OCI-LY1 (cell line): Measurements from ENCODE around the gene PPP2R3B.

Experiments used
- H2AFZ ChIP-seq: fragments of 200-600 bp; sonication (generic), shearing (Covaris generic); 2 replicates; pipeline ENCODE4 v1.6.0; 2014; ENCODE audit warnings: antibody characterized with exemption, mild to moderate bottlenecking, low read length
- H3F3A ChIP-seq: fragments of 200-600 bp; sonication (generic), shearing (Covaris generic); 2 replicates; pipeline ENCODE4 v1.6.0; 2014; ENCODE audit warnings: mild to moderate bottlenecking, antibody characterized with exemption, low read length, moderate library complexity; ENCODE audit not compliant: insufficient read depth
- H3K27ac ChIP-seq: fragments of 200-600 bp; sonication (generic); 2 replicates; pipeline ENCODE4 v1.5.1; 2014; ENCODE audit warnings: low read length, mixed run types, mild to moderate bottlenecking, low read depth; ENCODE audit not compliant: poor library complexity, severe bottlenecking
- H3K27me3 ChIP-seq: fragments of 200-600 bp; sonication (generic); 2 replicates; pipeline ENCODE4 v1.6.0; 2014; ENCODE audit warnings: antibody characterized with exemption, mild to moderate bottlenecking, low read length, moderate library complexity; ENCODE audit not compliant: insufficient read depth
- H3K36me3 ChIP-seq: fragments of 200-600 bp; sonication (generic); 2 replicates; pipeline ENCODE4 v1.6.1; 2014; ENCODE audit warnings: mild to moderate bottlenecking, antibody characterized with exemption, low read length, moderate library complexity, mixed read lengths; ENCODE audit not compliant: insufficient read depth
- H3K4me1 ChIP-seq: fragments of 200-600 bp; sonication (generic); 2 replicates; pipeline ENCODE4 v1.5.1; 2014; ENCODE audit warnings: mild to moderate bottlenecking, low read length, moderate library complexity; ENCODE audit not compliant: insufficient read depth, severe bottlenecking
- H3K4me2 ChIP-seq: fragments of 200-600 bp; sonication (generic), shearing (Covaris generic); 2 replicates; pipeline ENCODE4 v1.6.1; 2014; ENCODE audit warnings: low read length
- H3K4me3 ChIP-seq: fragments of 200-600 bp; sonication (generic); 2 replicates; pipeline ENCODE4 v1.5.1; 2014; ENCODE audit warnings: low read length, low read depth, mild to moderate bottlenecking, mixed read lengths; ENCODE audit not compliant: poor library complexity, severe bottlenecking
- H3K79me2 ChIP-seq: fragments of 200-600 bp; shearing (Covaris generic); 2 replicates; pipeline ENCODE4 v1.6.1; 2016; ENCODE audit warnings: mixed run types, low read length, mixed read lengths; ENCODE audit not compliant: insufficient read depth
- H3K9ac ChIP-seq: fragments of 200-600 bp; sonication (generic), shearing (Covaris generic); 2 replicates; pipeline ENCODE4 v1.6.1; 2014; ENCODE audit warnings: mild to moderate bottlenecking, low read length, mixed read lengths
- H3K9me2 ChIP-seq: fragments of 200-600 bp; sonication (generic), shearing (Covaris generic); 2 replicates; pipeline ENCODE4 v1.6.1; 2014; ENCODE audit warnings: low read depth, mild to moderate bottlenecking, low read length, mixed read lengths
- H3K9me3 ChIP-seq: fragments of 200-600 bp; shearing (Covaris generic); 2 replicates; pipeline ENCODE4 v1.6.1; 2014; ENCODE audit warnings: low read length, mixed read lengths
- H4K20me1 ChIP-seq: fragments of 200-600 bp; sonication (generic), shearing (Covaris generic); 2 replicates; pipeline ENCODE4 v1.6.0; 2016; ENCODE audit warnings: mild to moderate bottlenecking, low read length; ENCODE audit not compliant: insufficient read depth
- CTCF ChIP-seq: fragments of 200-600 bp; sonication (generic), shearing (Covaris generic); IDR thresholded peaks from 2 replicates; pipeline ENCODE4 v1.5.1; 2017; ENCODE audit warnings: mild to moderate bottlenecking, antibody characterized with exemption, low read length, moderate library complexity, mixed read lengths
- EZH2 ChIP-seq: fragments of 200-600 bp; sonication (generic), shearing (Covaris generic); IDR thresholded peaks from 2 replicates; pipeline ENCODE4 v1.8.0; 2017; ENCODE audit warnings: borderline replicate concordance, mixed run types, mild to moderate bottlenecking, antibody characterized with exemption, low read length, moderate library complexity, mixed read lengths

PPP2R3B gene

GRCh38 chrX:347351-348117 is 39.2 kb downstream of the PPP2R3B start:
- no peak overlapping the region for H2AFZ ChIP-seq
- H3K79me2 ChIP-seq: peaks cover 5% of the 10 kb centered on the region; the same call in 1 of the 2 replicates
- H3K4me3 ChIP-seq: no peak overlapping the region
- H4K20me1 ChIP-seq: no peaks in the 10 kb centered on the region
- no peaks in the 10 kb centered on the region for H3K27me3 ChIP-seq
- H3K27ac ChIP-seq: no peak overlapping the region
- no peaks in the 10 kb centered on the region for H3K9me3 ChIP-seq
- no peaks in the 10 kb centered on the region for H3F3A ChIP-seq
- H3K4me2 ChIP-seq: no peak overlapping the region
- TF ChIP-seq CTCF: no peak
- TF ChIP-seq EZH2: no peak
- no peaks in the 10 kb centered on the region for H3K4me1 ChIP-seq
- no peak overlapping the region for H3K9ac ChIP-seq
- peaks cover 82% of the 10 kb centered on the region for H3K36me3 ChIP-seq
- no peaks in the 10 kb centered on the region for H3K9me2 ChIP-seq

- Histone ChIP-seq H3K27ac (no peak overlapping the region), H4K20me1 (no peaks in the 10 kb centered on the region), H3K9me3 (no peaks in the 10 kb centered on the region), H2AFZ (no peak overlapping the region), H3K4me2 (no peak overlapping the region), H3K36me3 (peaks cover 79% of the 10 kb centered on the region), H3K79me2 (peaks cover 5% of the 10 kb centered on the region; the same call in 1 of the 2 replicates), H3K9ac (no peak overlapping the region), H3K4me3 (no peak overlapping the region), H3K4me1 (no peaks in the 10 kb centered on the region), H3K9me2 (no peaks in the 10 kb centered on the region), H3K27me3 (no peaks in the 10 kb centered on the region), H3F3A (no peaks in the 10 kb centered on the region)
- TF ChIP-seq EZH2: no peak
- TF ChIP-seq CTCF: no peak
Observed at GRCh38 chrX:346034-346813, 40.5 kb downstream of the PPP2R3B start.

- Histone ChIP-seq H3K9me2 (no peaks in the 10 kb centered on the region), H3K4me1 (no peaks in the 10 kb centered on the region), H3F3A (no peaks in the 10 kb centered on the region), H3K27ac (no peak overlapping the region), H3K36me3 (peaks cover 78% of the 10 kb centered on the region), H3K4me2 (no peak overlapping the region), H4K20me1 (no peaks in the 10 kb centered on the region), H3K4me3 (no peak overlapping the region), H3K9ac (no peak overlapping the region), H2AFZ (no peak overlapping the region), H3K79me2 (peaks cover 5% of the 10 kb centered on the region; the same call in 1 of the 2 replicates), H3K9me3 (no peaks in the 10 kb centered on the region), H3K27me3 (no peaks in the 10 kb centered on the region)
- no peak for TF ChIP-seq EZH2
Observed at GRCh38 chrX:345020-345925, 41.4 kb downstream of the PPP2R3B start.
